Hippocampal formation (tissue), 2 donors: ENCODE results near the gene ABHD17B.

Experiments used
- DNase-seq, 2 donors: peaks; one replicate each; lab custom pipeline; 2025; lab: John Stamatoyannopoulos, UW

The ABHD17B gene

DNA sequence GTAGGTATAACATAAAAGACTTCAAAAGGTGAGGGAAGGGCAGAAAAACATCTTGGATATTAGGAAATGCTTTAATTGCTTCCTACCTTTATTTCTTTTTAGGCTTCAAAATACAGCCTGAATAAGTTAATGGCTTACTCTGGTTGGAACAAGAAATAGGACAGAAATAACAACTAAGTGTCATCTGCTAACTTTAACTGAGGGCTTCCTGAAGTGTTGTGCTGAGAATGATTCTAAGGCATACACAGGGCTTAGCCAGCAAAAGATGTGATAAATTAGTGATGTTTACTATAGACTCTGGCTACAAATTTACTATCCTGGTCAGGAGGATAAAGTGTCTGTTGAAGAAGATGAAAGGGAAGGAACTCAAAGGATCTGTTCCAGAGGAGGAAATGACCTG is 34.2 kb downstream of the ABHD17B start:
- DNase-seq, result no peak

DNA sequence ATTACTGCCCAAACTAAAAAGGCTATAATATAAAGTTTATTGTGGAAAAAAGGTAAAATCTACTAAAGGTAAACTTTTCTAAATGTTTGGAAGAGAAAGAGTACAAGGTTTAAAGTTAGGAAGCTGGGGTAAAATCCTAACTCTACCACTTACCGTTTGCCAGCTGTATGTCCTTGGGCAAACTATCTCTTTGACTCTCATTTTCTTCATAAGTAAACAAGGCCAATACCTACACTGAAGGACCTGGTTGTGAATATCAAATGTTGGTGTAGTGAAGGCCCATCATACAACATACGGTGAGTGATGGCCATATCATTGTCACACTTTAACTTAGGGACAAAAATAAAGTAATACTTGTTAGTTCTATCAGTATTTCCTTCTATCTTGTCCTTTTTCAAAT is 34.9 kb downstream of the ABHD17B start:
- DNase-seq, result no peak

DNA sequence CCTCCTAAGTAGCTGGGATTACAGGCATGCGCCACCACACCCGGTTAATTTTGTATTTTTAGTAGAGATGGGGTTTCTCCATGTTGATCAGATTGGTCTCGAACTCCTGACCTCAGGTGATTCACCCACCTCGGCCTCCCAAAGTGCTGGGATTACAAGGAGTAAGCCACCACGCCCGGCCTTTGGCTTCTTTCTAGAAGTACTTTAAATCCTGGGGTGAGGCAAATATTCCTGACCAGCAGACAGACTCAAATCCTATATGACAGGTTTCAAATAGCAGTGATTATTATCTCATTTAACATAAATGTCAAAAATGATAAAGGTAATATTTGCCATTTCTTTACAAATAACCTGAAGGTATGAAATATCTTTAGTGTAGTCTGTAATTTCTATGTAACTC is 35.6 kb downstream of the ABHD17B start:
- no peak for DNase-seq

DNA sequence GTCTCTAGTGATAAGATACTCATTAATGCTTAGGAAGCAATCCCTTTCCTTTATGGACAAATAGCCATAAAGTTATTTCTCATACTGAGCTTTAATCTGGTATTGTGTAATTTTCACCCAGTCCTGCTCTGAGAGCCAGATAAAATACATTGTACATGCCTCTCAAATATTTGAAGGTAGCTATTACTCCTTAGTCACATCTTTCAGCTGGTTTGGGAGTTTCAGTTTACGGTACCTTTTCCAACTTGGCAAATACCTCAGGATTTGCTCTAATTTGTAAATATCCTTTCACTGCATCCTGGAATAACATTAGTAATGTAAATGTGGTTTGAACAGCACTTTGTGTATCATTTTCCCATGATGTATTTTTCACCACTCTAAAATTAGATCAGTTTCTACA is 47.4 kb downstream of the ABHD17B start:
- DNase-seq, result no peak

DNA sequence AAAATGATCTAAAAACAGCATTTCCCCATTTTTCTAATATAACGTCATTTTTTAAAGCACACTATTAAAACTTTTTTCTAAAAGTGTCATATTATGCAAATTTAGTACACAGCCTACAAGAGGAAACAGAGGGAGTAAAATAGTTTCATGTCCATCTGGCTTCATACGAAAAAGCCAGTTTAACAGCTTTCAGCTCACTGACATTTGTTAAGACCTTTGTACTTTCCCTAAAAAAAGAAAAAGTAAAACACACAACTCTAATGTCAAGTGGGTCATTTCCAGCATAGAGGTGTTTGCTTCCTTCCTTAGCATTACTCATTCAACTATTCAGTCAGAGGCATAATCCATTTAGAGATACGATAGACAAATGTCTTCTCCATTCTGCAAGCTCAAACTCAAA is 49.4 kb downstream of the ABHD17B start:
- no peak for DNase-seq

DNA sequence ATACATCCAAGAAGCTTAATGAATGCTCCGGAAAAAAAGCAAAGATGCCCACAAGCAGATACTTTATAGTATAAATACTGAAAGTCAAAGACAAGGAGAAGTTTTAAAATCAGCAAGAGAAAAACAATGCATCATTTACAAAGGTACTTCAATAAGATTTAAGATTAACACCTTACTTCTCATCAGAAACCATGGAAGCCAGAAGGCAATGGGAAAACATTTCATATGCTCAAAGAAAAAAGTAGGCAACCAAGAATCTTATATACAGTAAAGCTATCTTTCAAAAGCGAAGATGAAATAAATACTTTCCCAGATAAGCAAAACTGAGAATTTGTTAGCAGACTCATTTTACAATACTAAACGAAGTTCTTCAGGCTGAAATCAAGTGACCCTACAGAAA is 51.1 kb downstream of the ABHD17B start:
- no peak for DNase-seq

DNA sequence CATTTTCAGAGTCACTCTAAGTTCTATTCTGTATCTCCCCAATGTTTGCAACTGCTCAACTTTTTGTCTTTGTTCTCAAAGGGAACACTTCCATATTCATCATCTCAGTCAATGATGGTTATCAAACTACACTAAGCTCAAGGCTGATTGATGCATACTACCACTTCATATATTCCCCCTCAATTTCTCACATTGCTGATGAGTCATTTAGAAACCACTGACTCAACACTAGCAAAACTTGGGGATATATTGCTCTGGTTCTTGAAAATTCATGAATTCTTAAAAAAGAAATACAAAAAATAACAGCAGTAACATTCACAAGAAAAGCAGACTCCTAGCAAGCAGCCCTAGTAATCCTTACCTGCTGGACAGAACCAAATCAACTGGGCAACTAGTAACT is 52.2 kb downstream of the ABHD17B start:
- no peak for DNase-seq

DNA sequence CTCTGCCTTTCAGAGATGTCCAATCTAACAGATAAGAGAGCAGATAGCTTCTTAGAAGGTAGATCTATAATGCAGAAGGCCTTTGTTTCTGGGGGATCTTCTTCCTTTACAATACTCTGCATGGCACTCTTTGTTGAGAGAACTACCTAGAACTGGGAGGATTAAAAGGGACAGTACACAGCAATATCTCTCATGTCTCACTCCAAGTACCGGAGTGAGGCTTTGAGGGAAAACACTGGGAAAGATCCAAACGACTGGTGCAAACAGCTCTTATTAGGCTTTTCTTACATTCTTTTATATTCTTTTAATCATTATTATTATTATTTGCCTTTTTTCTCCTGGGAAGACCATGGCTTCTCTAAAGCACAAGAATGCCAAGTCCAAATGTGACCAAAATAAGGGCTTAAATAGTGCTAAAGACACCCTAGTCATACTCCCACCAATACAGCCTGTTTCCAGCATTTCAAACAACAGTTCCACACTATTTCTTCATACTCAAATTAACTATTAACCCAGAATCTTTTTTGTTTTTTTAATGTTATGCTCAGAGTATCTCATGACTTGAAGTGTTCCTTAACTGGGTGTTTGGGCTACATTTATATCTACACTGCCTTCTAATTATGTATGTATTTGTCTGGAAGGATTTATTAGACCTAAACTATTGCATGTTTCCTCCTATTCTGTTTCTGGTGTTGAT is 52.7 kb downstream of the ABHD17B start:
- DNase-seq, result no peak

DNA sequence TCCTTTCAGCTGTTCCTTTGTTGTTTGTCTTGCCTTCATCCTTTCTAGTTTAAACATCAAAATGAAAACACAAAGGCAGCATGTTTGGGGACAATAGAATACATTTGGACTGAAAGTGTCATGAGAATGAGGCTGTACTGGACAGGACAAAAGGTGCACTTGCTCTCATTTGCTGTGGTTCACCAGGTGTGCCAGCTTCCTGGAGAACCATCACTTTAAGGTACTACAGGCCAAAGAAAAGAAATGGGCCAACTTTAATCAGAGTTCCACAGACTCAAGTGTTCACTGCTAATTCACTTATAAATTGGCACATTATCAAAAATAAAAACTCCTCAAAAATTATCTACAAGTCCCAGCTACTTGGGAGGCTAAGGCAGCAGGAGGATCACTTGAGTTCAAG is 53.8 kb downstream of the ABHD17B start:
- no peak for DNase-seq

DNA sequence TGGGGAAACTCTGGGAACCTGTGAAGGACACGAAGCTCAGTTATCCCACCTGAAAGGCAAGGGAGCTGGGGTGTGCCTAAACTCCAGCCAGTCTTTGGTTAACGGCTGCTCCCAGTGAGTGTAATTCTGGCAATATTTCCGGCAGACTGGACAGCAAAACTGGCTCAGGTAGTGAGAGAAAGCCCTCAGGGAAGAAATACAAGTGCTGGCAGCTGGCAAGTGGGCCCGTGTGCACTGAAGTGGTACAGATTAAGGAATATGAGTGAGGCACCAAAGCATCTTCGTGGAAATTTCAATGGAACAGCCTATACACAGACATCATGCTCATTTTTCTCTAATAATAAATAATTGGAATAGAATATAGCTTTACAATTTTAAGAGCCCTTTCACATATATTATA is 56.2 kb downstream of the ABHD17B start:
- no peak for DNase-seq

DNA sequence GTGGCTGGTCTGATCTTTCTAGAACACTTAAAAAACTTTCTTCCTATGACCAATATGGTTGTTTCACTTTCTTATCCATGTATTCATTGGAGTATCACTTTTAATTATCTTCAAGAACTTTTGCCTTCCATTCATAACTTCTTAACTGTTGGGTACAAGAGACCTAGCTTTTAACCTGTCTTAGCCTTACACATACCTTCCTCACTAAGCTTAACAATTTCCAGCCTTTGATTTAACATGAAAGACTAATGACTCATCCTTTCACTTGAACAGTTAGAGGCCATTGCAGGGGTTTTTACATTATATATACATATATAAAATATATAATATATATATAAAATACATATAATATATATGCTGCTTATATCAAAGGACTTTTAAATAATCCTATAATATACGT is 57.9 kb downstream of the ABHD17B start:
- DNase-seq, result no peak

DNA sequence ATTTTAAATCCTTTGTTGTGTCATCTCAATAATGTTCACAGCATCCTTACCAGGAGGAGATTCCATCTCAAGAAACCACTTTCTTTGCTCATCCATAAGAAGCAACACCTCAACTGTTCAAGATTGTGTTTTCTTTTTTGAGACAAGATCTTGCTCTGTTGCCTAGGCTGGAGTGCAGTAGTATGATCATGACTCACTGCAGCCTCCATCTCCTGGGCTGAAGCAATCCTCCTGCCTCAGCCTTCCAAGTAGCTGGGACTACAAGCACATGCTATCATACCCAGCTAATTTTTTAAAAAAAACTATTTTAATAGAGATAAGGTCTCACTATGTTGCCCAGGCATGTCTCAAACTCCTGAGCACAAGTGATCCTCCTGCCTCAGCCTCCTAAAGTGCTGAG is 60.0 kb downstream of the ABHD17B start:
- no peak for DNase-seq

DNA sequence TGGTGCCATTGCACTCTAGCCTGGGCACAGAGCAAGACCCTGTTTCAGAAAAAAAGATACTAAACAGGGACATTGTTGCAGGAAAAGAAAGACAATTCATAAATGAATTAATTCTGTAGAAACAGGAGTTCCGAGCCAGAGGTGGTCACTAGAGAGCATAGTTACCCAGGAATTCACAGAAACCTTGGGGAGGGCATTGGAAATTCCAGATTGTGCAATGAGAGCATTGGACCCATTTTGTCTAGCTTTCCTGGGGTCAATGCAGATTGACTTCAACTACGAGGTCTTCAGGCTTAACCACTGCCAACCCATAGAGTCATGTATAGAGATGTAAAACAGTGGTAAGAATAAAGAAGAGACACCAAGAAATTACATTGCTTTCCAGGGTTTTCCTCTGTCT is 63.1 kb downstream of the ABHD17B start:
- DNase-seq, result no peak

DNA sequence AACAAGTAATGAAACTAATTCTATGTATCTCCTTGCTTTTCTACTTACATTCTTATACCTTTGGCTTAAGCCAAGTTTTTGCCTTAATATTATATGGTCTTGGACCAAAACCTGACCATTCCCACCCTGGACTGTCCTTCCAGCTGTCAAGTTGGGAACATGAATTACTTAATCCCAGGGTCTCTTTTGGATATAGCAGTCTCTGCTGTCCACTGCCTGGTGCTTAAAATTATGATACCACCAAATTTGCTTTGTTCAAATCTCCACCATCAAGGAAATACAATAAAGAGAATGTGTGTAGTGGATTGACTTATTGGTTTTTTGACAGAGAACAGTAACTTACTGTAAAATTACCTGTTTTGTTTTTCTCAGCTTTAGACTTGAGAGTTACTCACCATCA is 66.2 kb downstream of the ABHD17B start:
- DNase-seq, result no peak

DNA sequence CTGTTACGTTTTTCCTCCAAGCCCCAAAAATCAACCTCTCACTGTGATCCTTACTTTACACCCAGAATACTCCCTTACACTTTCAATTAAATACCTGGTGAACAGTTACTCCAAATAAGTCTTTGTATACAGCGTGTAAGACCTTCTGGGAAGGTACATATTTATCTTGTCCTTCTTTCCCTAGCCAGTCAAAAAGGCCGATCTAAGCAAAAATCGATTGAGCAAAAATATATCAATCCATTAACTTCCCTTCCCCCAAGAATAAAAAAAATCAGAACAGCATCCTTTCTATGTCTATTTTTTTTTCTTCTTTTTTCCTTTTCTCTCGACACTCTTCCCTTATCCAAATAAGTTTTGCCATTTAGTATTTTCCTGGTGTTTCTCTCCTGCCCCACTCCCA is 71.3 kb downstream of the ABHD17B start:
- DNase-seq, result no peak

DNA sequence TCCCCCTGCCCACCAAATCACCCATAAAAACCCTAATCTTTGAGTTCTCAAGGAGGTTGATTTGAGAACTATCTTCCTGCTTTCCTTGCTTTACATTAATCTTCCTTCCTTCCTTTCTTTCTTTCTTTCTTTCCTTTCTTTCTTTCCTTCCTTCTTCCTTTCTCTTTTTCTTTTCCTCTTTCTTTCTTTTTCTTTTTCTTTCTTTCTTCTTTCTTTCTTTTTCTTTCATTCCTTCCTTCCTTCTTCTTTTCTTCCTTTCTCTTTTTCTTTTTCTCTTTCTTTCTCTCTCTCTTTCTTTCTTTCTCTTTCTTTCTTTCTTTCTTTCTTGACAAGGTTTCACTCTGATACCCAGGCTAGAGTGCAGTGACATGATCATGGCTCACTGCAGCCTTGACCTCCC is 75.4 kb downstream of the ABHD17B start:
- no peak for DNase-seq

DNA sequence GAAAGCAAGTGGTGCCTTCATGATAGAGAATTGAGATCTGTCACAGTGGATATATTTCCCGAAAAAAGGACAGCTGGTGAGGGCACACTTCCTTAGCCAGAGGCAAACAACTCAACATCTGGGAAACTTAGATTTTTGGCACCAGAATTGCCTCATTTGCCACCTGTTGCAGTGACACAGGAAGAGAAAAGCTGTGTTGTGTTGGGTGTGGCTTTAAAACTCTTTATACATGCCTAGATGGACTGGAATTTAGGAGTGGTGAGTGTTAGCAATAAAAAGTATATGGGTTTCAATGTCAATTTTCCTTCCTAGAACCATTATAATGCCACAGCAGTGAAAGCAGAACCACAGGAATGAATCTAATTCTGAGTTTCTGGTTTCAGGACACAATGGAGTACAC is 80.1 kb downstream of the ABHD17B start:
- no peak for DNase-seq

DNA sequence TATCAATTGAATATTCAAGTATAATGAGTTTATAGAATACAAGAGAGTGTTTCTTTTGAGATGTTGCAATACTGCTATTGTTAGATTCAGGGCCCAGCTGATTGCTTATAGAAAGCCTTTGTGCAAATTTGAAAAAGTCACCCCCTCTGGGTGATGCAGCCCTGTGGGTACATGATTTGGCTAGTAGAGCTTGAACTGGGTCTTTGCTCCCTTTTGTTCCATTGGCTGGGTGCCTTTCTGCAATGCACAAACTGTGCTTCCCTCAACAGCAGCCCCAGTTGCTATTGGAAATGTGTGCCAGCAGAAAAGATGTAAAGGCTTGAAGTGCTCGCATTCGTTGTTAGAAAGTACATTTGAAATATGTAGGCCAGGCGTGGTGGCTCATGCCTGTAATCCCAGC is 80.8 kb downstream of the ABHD17B start:
- peak; percentile 85 to 97 for DNase-seq

DNA sequence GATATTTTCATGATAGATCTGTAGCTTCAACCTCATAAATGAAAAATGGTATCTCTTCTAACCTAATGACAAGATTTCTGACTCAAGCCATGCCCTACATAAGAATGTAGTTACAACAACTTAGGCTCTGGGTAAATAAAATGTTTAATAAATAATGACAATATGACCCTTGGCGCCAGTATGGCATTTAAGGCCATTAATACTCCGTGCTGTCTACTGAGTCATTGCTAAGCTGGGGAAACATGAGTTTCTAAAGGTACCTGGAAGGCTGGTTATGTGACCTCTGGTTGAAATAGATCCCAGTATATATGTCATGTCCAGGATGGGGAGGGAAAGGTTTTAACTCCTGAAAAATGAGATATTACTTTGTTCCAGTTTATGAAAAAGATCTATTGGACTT is 84.7 kb downstream of the ABHD17B start:
- DNase-seq, result no peak

DNA sequence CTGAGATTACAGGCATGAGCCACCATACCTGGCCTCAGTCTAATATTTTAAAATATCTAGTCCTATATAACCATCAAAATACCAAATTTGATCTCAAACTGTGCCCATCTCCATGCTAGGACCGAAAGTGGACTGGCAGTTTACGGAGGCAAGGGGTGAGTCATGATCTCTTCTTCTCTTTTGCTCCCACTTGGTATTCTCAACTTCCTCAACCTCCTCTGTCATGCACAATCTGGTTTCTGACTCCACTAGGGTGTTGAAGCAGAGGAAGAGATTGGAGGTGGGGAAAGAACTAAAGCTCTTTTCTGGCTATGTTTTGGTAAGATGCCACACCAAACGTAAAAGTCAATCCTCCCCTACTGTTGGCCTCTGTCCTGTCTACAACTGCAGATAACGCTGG is 86.7 kb downstream of the ABHD17B start:
- no peak for DNase-seq

DNA sequence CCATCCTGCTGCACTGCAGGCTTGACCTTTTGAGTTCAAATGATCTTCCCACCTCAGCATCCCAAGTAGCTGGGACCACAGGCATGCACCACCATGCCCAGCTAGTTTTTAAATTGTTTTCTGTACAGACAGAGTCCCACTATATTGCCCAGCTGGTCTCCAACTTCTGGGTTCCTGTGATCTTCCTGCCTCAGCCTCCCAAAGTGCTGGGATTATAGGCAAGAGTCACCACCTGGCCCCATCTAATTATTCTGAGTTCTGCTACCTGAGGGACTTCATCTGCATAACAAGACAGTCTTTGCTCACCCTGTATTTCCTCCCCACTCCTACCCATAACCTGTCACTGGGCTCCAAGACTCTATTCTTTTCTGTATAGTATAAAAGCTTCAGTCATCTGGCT is 88.1 kb downstream of the ABHD17B start:
- DNase-seq, result no peak

DNA sequence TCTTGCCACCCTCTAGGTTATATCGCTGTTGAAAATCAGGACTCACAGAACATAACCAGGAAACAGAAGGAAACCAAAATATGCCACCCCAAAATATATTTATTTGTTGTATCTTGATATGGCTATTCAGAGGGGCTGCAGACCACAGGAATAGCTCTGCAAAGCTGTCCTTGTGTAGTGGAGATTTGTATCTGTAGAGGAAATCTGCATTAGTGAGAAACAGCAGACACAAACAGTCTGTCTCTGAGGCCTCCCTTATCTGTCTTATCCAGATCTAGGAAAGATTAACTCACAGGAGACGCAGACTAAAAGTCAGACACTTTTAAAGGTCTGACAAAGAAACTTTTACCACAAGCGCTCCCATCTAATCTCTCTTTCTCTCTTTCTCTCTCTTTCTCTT is 88.5 kb downstream of the ABHD17B start:
- DNase-seq, result no peak

DNA sequence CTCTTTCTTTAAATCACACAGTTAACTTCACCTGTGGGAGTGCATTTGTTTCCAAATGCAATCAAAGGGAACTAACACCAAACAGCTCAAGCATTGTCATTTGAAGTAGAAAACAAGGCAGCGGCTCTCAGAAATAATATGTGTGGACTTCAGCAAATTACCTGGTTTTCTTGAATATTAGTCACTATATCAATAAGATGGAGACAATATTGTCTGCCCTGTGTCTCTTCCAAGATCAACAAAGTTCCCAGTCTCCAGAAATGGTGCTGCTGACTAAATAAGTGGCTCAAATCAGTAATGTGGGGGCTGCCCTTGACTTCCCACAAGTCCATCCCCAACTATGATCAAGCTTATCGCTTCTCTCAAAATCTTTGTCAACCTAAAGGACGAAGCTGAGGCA is 89.6 kb downstream of the ABHD17B start:
- no peak for DNase-seq

DNA sequence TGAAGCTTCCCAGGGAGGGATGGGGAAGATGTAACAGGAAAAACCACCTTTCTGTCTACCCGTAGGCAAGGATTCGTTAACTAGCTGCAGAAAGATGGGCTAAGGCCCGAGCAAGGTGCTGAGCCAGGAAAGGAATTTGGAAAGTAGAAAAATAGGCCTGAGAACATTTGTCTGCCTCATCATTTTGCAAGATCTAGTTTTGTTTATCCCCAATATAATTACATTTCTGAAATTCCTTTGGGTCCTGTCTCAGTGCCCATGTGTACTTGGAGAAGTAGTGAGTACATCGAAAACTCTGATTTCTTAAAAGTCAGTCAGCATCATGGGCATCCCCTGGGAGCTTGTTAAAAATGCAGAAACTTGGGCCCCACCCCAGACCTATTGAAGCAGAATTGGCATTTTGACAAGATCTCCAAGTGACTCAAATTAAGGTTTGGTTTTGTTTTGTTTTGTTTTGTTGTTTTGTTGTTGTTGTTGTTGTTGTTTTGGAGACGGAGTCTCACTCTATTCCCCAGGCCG is 90.5 kb downstream of the ABHD17B start:
- no peak for DNase-seq
